Measurements from ENCODE around the gene SLC7A5. TPM values are rescaled to one million over a fixed set of nuclear protein-coding genes. Genes with fewer than 3 reads are reported as not detected.

Gene SLC7A5
- polyA plus RNA-seq, 3 donors from 2014 or later: 2.6 to 7.3 (median 4.2) TPM

DNA sequence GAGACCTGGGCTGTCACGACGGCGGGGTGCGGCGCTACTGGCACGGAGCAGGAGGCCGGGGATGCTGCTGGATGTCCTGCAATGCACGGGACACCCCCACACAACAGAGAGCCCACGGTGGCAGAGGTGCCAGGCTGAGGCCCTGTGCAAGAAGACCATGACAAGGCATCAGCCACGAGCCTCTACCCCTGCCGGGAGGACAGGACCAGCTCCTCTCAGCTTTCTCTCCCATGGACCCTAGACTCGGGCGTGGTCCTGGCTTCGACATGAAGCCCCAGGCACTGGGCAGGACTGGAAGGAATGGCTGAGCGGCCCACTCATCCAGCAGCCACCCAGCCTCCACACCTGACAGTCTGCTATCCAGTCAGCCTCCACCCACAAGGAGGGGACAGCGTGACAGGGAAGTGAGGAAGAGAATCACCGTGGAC lies 25.6 kb downstream of the SLC7A5 start:
- no peaks in the 10 kb centered on the region for H3K4me1 Mint-ChIP-seq
- peak overlapping the region in 1 of 6 donors; percentile 30 for H3K27ac Mint-ChIP-seq
- H3K27me3 Mint-ChIP-seq (ENCODE audit: low read depth in 3 of 3): peaks cover 0 to 34% (median 11%) of the 10 kb centered on the region in 3 donors
- H3K36me3 Mint-ChIP-seq: no peaks in the 10 kb centered on the region
- no peak for DNase-seq
- no peak overlapping the region for H3K4me3 Mint-ChIP-seq
- no peaks in the 10 kb centered on the region for H3K9me3 Mint-ChIP-seq

DNA sequence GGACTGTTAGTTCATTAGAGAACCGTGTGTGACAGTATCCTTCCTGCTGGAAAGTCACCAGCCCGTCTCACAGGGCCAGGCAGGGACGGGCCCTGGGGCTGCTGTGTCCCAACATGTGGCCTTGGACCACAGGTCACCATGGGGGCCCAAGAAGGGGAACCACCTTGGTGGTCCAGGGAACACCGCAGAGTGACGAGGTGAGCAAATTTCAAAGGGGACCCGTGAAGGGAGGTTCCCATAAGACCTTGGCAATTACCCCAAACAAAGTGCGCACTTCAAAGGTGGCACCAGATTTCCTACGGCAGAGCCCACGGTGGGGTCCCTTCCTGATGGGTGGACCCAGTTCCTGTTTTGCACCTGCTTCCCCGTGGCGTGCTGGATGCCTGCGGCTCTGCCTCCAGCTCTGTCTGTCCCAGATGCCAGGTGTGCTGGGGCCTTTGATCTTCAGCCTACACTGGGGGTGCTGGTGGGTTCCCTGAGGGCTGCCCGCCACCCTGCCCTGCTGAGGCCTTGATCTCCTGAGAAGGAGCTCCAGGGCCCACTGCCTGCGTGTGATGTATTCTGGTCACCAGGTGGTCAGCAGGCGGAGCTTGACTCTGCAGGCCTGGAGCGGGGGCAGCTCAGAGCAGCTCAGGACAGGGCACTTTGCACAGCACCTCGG lies 27.0 kb downstream of the SLC7A5 start:
- peaks cover 0 to 34% (median 7%) of the 10 kb centered on the region in 3 donors for H3K27me3 Mint-ChIP-seq (ENCODE audit: low read depth in 3 of 3)
- H3K9me3 Mint-ChIP-seq: no peaks in the 10 kb centered on the region
- H3K4me3 Mint-ChIP-seq: no peak overlapping the region
- H3K27ac Mint-ChIP-seq: no peak overlapping the region
- no peak for DNase-seq
- no peaks in the 10 kb centered on the region for H3K36me3 Mint-ChIP-seq
- no peaks in the 10 kb centered on the region for H3K4me1 Mint-ChIP-seq

DNA sequence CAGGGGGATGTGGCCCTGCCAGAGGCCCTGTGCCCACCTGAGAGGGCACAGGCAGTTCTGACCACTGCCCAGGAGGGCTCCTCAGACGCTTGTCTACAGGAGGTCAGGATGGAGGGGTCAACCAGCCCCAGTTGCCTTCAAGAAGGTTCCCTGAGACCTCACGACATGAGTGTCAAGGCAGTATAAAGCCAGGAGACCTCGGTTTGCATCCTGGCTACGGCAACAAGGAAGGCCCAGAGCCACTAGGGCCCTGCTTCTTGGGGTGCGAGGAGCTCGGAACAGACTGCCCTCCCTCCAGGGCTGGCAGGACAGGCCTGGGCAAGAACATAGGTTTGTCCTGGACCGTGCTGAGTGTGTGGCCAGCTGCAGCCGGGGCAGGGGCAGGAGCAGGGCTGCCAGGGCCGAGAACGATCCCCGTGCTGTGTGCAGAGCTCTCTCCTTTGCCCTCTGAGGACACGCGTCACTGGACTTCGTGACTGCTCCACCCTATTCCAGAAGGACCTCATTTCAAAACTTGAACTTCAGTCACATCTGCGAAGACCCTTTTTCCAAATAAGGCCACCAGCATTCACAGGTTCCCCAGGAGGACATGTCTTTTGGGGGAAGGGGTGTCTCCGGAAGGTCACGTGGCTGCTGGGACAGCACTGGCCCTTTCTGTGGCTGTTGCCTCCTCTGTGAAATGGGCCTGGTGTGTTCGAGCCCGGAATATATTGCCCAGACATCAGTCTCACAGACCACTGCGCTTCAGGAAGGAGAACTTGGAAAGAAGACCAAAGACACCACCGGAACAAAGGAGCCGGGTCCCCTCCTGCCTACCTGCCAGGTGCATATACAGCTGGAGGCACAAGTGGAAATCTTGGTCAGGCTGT lies 27.7 kb downstream of the SLC7A5 start:
- Mint-ChIP-seq H3K4me3 (no peak overlapping the region), H3K36me3 (no peaks in the 10 kb centered on the region), H3K27ac (no peak overlapping the region), H3K4me1 (no peaks in the 10 kb centered on the region), H3K27me3 (ENCODE audit: low read depth in 3 of 3) (peaks cover 0 to 37% (median 7%) of the 10 kb centered on the region in 3 donors), H3K9me3 (no peaks in the 10 kb centered on the region)
- no peak for DNase-seq

DNA sequence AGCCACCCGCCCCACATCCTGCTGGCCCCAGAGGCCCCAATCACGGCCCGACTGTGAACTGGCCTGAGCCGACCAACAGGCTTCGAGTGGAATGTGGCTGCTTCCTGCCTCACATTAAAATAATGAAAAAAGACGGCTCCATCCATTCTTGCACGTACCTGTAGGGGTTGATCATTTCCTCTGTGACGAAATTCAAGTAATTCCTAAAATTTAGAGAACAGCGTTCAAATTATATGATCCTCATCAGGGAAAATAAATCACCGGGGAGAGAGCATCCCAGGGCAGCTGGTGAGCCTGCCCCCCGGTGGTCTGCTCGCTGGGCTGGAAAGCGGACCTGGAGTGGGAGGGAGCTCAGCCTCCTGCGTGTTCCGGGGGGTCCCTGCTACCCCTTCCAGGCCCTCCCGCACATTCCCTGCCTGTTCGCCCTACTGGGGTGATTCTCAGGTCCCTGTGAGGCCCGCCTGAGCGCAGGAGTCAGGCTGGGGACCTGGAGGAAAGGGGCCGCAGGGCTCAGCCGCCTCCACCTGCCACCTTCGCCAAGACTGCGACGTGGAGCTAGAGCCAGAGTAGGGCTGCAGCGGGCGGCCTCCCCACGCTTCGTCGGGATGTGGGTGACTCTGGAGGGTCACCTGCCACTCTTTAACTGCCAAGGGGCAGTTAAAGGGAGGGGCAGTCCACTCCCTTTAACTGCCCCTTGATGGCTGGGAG lies 28.9 kb downstream of the SLC7A5 start:
- Mint-ChIP-seq H3K4me1 (no peaks in the 10 kb centered on the region), H3K36me3 (no peaks in the 10 kb centered on the region), H3K27ac (no peak overlapping the region), H3K27me3 (ENCODE audit: low read depth in 3 of 3) (peaks cover 0 to 38% (median 3%) of the 10 kb centered on the region in 3 donors), H3K4me3 (no peak overlapping the region), H3K9me3 (no peaks in the 10 kb centered on the region)
- DNase-seq: no peak

DNA sequence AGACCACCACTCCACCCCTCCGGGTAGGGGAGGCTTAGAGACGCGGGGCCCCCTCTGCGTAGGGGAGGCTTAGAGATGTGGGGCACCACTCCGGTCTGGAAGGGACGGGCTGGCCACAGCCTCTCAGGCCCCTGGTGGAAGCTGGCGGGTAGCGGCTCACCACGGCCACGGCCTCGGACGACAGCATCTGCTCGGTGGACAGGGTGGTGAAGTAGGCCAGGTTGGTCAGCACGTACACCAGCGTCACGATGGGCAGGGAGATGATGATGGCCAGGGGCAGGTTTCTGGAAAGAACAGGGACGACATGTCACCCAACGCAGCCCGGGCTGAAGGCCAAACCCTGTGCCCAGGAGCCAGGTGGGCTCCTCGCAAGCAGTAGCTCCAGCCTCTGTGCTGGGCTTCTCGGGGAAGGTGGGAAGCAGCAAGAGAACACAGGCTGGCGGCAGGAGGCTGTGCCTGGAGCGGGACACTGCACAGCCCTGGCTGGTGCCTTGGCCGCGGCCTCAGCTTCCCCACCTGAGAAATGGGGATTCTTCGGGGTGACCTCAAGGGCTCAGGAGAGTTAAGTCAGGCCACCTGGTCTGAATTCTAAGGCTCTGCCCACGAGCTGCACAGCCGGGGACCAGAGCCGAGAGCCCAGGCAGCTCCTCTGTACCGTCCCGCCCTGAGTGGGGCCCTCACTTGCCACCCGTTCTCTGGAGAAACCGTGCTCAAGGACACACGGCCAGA lies 29.6 kb downstream of the SLC7A5 start:
- no peaks in the 10 kb centered on the region for H3K9me3 Mint-ChIP-seq
- no peak overlapping the region for H3K4me3 Mint-ChIP-seq
- H3K27me3 Mint-ChIP-seq (ENCODE audit: low read depth in 3 of 3): peaks cover 0 to 42% (median 3%) of the 10 kb centered on the region in 3 donors
- no peak for DNase-seq
- no peak overlapping the region for H3K27ac Mint-ChIP-seq
- H3K36me3 Mint-ChIP-seq: no peaks in the 10 kb centered on the region
- H3K4me1 Mint-ChIP-seq: no peaks in the 10 kb centered on the region

DNA sequence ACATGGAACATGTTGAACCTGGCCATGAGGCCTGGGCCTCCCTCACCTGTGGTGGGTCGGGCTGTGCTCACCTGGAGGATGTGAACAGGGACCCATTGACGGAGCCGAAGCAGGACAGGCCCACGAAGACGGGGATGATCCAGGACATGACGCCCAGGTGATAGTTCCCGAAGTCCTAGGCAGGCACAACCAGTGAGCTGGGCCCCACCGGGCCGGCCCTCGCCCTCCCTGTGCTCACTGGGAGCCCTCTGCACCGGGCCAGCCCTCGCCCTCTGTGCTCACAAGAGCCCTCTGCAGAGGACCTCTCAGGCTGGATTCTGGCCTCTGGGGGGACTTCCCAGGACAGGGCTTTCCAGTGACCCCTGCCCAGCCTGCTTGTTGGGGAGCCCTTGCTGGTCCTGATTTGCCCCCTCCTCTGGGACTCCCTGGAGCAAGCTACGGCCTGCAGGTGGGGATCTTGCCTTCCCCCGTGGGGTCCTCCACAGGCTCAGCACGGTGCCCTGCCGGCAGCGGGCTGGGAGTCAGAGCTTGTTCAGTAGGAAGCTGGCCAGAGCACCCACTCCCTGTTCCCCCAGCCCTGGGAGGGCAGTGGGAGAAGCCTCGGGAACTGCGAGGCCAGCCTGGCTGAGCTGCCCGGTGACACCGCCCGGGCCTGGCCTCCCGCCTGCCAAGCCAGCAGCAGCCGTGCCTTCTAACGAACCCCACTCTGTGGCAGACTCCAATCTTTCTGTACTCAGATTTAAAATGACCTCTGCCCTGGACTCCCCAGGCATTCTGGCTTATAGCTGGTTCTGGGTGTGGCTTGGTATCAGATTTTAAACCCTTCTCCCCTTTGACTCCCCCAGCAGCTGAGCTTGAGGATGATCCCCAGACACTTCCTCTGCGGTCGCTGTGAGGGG lies 30.4 kb downstream of the SLC7A5 start:
- no peak for DNase-seq
- H3K4me1 Mint-ChIP-seq: no peaks in the 10 kb centered on the region
- peaks cover 0 to 41% (median 5%) of the 10 kb centered on the region in 3 donors for H3K27me3 Mint-ChIP-seq (ENCODE audit: low read depth in 3 of 3)
- no peak overlapping the region for H3K4me3 Mint-ChIP-seq
- H3K9me3 Mint-ChIP-seq: no peaks in the 10 kb centered on the region
- no peaks in the 10 kb centered on the region for H3K36me3 Mint-ChIP-seq
- H3K27ac Mint-ChIP-seq: no peak overlapping the region

DNA sequence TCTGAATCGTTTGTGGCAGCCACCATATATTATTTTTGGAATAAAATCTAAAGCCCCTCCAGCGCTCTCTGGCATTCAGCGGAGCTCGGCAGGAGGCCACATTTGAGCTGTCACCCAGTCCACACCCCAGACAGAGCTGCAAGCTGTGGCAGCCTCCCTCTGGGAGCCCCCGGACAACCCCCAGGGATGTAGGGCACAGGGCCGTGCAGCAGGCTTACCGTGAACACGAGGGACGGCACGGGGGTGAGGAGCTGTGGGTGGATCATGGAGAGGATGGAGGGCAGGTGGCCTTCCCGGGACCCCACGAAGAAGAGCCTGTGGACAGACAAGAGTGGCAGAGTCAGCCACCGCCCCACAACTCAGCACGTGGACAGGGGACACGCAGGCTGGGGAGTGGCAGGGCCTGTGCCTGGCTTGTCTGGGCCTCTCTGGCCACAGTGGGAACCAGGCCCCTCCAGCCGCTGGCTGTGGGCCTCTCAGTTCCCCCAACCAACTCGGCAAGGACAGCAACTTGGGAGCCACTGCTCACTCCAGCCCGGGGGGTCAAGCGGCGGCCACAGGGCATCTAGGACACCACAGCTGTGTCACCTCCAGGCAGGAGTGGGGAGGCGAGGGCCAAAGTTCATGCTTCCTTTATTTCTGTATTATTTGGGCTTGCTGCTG lies 31.5 kb downstream of the SLC7A5 start:
- H3K4me1 Mint-ChIP-seq: no peaks in the 10 kb centered on the region
- no peak overlapping the region for H3K4me3 Mint-ChIP-seq
- H3K9me3 Mint-ChIP-seq: no peaks in the 10 kb centered on the region
- no peaks in the 10 kb centered on the region for H3K36me3 Mint-ChIP-seq
- H3K27me3 Mint-ChIP-seq (ENCODE audit: low read depth in 3 of 3): peaks cover 0 to 42% (median 6%) of the 10 kb centered on the region in 3 donors
- no peak for DNase-seq
- H3K27ac Mint-ChIP-seq: no peak overlapping the region

DNA sequence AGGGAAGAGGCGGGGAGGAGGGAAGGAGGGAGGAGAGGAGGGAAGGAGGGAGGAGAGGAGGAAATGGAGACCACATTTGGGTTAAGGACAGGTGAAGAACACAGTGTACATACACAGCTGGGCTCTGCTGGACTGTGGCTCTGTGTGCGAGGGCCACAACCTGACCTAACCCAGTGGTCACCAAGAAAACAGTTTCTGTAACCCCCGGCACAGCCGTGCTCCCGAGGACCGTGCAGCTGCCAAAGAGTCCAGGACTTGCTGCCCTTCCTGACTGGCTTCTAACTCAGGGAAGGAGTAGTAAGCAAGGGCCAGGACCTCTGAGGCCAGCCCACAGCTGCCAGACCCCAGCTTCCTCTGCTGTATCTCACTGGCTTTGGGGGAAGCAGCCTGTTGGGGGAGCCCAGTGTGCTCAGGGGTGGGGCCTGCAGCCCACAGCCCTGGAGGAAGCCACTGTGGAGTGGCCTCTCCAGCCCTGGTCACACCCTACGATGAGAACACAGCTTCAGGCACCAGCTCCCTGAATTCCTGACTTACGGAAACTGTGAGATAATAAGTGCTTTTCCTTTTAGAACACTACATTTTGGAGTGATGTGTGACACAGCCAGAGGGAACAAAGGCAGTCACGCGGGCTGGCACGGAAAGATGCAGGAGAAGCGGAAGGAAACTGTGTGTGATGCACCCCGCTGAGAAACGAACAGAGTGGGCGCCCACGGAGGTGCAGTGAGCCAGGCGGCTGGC lies 32.3 kb downstream of the SLC7A5 start:
- H3K9me3 Mint-ChIP-seq: no peaks in the 10 kb centered on the region
- peaks cover 0 to 44% (median 7%) of the 10 kb centered on the region in 3 donors for H3K27me3 Mint-ChIP-seq (ENCODE audit: low read depth in 3 of 3)
- no peaks in the 10 kb centered on the region for H3K36me3 Mint-ChIP-seq
- H3K4me3 Mint-ChIP-seq: no peak overlapping the region
- H3K4me1 Mint-ChIP-seq: no peaks in the 10 kb centered on the region
- H3K27ac Mint-ChIP-seq: no peak overlapping the region
- no peak for DNase-seq

DNA sequence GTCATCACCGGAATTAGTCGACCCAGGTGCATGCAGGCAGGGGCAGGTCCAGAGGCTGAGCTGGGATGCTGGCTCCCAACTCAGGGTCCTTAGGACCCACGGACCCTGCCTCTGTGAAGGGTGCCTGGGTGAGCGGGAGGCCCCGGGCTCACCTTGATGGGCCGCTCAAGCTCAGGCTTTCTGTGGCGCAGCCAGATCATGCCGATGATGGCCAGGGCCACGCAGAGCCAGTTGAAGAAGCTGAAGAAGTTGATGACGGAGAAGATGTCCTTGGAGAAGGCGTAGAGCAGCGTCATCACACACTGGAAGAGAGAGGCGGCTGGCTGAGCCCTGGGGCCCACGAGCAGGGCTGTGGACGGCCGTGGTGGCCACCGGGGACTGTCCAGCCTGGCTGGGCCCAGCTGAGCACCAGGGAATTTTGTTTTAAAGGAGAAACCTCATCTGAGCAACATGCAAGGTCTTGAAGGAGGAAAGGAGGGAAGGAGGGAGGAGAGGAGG lies 32.9 kb downstream of the SLC7A5 start:
- no peak for DNase-seq

DNA sequence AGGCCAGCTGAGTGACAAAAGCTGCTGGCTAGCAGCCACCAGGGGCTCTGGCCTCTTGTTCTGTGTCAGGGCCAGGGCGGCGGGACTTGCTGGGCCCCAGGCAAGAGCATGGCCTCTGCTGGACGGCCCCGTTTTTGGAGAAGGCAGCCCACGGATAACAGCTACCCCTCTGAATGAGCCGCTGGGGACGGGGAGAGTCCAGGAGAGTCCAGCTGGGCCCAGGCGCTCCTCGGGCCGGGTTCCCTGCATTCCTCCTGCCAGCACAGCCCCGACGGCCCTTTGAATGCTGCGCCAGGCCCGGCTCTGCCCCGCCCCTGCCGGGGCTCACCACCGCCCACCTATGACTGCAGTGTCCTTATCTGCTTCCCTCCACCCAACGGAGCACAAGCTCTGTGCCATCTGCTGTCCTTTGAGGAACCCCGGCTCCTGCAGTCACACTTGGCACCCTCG lies 33.4 kb downstream of the SLC7A5 start:
- peaks cover 0 to 50% (median 9%) of the 10 kb centered on the region in 3 donors for H3K27me3 Mint-ChIP-seq (ENCODE audit: low read depth in 3 of 3)
- no peak overlapping the region for H3K27ac Mint-ChIP-seq
- H3K9me3 Mint-ChIP-seq: no peaks in the 10 kb centered on the region
- H3K4me1 Mint-ChIP-seq: no peaks in the 10 kb centered on the region
- H3K36me3 Mint-ChIP-seq: no peaks in the 10 kb centered on the region
- no peak for DNase-seq
- no peak overlapping the region for H3K4me3 Mint-ChIP-seq

More for the DNA sequence above, 32.9 kb downstream of the SLC7A5 start:
- Mint-ChIP-seq H3K4me3 (no peak overlapping the region), H3K36me3 (no peaks in the 10 kb centered on the region), H3K27me3 (ENCODE audit: low read depth in 3 of 3) (peaks cover 0 to 48% (median 7%) of the 10 kb centered on the region in 3 donors), H3K9me3 (no peaks in the 10 kb centered on the region), H3K27ac (peak overlapping the region in 1 of 6 donors; percentile 41), H3K4me1 (no peaks in the 10 kb centered on the region)

DNA sequence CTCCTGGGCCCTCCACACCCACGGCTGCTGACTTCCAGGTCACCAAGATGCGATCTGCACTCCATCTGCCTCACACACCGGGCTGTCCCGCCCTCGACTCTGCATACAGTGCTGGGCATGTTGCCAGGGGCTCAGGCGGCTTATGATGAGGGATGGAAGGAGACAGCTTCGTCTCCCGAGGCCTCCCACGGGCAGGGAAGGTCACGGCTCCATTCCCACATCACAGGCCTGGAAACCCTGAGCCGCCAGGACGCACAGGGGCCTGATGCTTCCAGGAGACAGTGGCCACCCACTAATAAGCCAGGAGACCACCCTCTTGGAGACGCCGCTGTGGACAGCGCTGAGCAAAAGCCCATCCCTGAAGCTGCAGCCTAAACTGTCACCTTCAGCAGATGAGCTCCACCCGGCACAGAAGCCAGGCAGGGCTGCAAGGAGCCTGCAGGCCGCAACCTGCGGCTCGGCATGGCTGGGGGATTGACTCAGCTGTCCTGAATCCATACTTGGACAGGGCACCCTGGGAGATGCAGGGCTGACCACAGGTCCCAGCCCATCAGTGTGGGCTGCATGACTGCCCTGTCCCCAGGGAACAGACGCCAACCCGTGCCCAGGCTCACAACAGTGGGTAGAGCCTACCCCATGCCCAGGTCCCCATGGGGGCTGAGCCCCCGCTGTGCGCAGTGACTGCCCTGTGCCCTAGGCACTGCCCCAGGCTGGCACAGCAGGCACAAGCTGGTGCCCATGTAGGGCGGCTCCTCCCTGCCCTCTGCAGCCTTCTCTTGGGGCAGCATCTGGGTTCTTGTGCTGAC lies 34.4 kb downstream of the SLC7A5 start:
- no peaks in the 10 kb centered on the region for H3K4me1 Mint-ChIP-seq
- H3K9me3 Mint-ChIP-seq: no peaks in the 10 kb centered on the region
- H3K36me3 Mint-ChIP-seq: peaks cover 0 to 5% (median 0%) of the 10 kb centered on the region in 3 donors
- peaks cover 4 to 56% (median 10%) of the 10 kb centered on the region in 3 donors for H3K27me3 Mint-ChIP-seq (ENCODE audit: low read depth in 3 of 3)
- no peak overlapping the region for H3K4me3 Mint-ChIP-seq
- no peak overlapping the region for H3K27ac Mint-ChIP-seq
- DNase-seq: no peak
